H1 (cell line): Measurements from ENCODE around the gene TTC23. TPM values are rescaled to one million over a fixed set of nuclear protein-coding genes. Genes with fewer than 3 reads are reported as not detected.

Experiments
- CTCF ChIA-PET: fragments of 300-600 bp; sonication (Branson Sonifier 250); formaldehyde crosslinking; loops from one replicate; lab custom pipeline; 2021; ENCODE audit not compliant: partially characterized antibody; lab: Charles Lee
- POLR2A ChIA-PET: fragments of 300-600 bp; sonication (Branson Sonifier 250); formaldehyde crosslinking; loops from one replicate; lab custom pipeline; 2021; ENCODE audit warnings: inconsistent platforms; ENCODE audit not compliant: partially characterized antibody; lab: Charles Lee
- DNase-seq, 2 experiments: peaks; one replicate each; pipeline versions ENCODE4 v3.0.0 to v3.0.0-alpha.2; 2010 to 2022; ENCODE audit warnings: low spot score in 2 of 2, low read depth in 1 of 2, mixed read lengths in 1 of 2
- FAIRE-seq: peaks from 2 replicates; lab custom pipeline; 2011; peaks lifted over from hg19 to GRCh38; lab: Jason Lieb, UNC
- H2AFZ ChIP-seq: 2 replicates; pipeline ENCODE4 v1.8.1; 2012; ENCODE audit warnings: low read length, inconsistent platforms
- H2AK5ac ChIP-seq: 2 replicates; pipeline ENCODE4 v1.6.1; 2013; ENCODE audit warnings: low read depth, low read length
- H2BK120ac ChIP-seq: replicated peaks from 2 replicates; pipeline ENCODE3; 2013; ENCODE audit warnings: low read depth, low read length, inconsistent platforms
- H2BK12ac ChIP-seq: 2 replicates; pipeline ENCODE4 v1.6.1; 2013; ENCODE audit warnings: low read depth, low read length
- H2BK15ac ChIP-seq: 2 replicates; pipeline ENCODE4 v1.6.1; 2013; ENCODE audit warnings: low read length
- H2BK20ac ChIP-seq: 2 replicates; pipeline ENCODE4 v1.6.1; 2013; ENCODE audit warnings: low read length
- H2BK5ac ChIP-seq: 2 replicates; pipeline ENCODE4 v1.6.1; 2013; ENCODE audit warnings: low read depth, low read length
- H3K14ac ChIP-seq: 2 replicates; pipeline ENCODE4 v1.6.1; 2013; ENCODE audit warnings: inconsistent platforms; ENCODE audit not compliant: insufficient read length
- H3K18ac ChIP-seq: 2 replicates; pipeline ENCODE4 v1.6.1; 2013; ENCODE audit warnings: low read length; ENCODE audit errors: extremely low read depth
- H3K23ac ChIP-seq: 2 replicates; pipeline ENCODE4 v1.6.1; 2013; ENCODE audit warnings: inconsistent platforms; ENCODE audit not compliant: insufficient read length
- H3K23me2 ChIP-seq: 2 replicates; pipeline ENCODE4 v1.6.1; 2013; ENCODE audit warnings: low read depth, low read length
- H3K27ac ChIP-seq: 2 replicates; pipeline ENCODE4 v1.6.1; 2011; ENCODE audit warnings: low read depth, low read length, inconsistent platforms
- H3K27me3 ChIP-seq, 4 experiments: replicated peaks in 1 of 4; 1 replicate in 1 of 4; 2 replicates in 3 of 4; pipeline versions ENCODE4 v1.6.1 to v1.8.1; 2011 to 2013; ENCODE audit warnings: low read length in 3 of 4, mild to moderate bottlenecking in 3 of 4, inconsistent platforms in 2 of 4, mixed read lengths in 2 of 4, moderate library complexity in 1 of 4; ENCODE audit not compliant: control insufficient read depth in 3 of 4, insufficient read depth in 3 of 4; ENCODE audit errors: extremely low read depth in 1 of 4
- H3K36me3 ChIP-seq, 4 experiments: 2 replicates each; pipeline versions ENCODE4 v1.6.1 to v1.8.1; 2011 to 2013; ENCODE audit warnings: mild to moderate bottlenecking in 4 of 4, low read length in 3 of 4, moderate library complexity in 2 of 4, control low read depth in 1 of 4, inconsistent platforms in 1 of 4; ENCODE audit not compliant: insufficient read depth in 4 of 4, control insufficient read depth in 2 of 4
- H3K4ac ChIP-seq: replicated peaks from 2 replicates; pipeline ENCODE3; 2013; ENCODE audit warnings: low read length, low read depth, mixed read lengths, inconsistent platforms; ENCODE audit not compliant: insufficient read length
- H3K4me1 ChIP-seq, 4 experiments: replicated peaks in 1 of 4; 1 replicate in 1 of 4; 2 replicates in 3 of 4; pipeline versions ENCODE4 v1.6.1 to v1.8.1; 2011 to 2013; ENCODE audit warnings: low read length in 3 of 4, inconsistent platforms in 2 of 4, mixed read lengths in 1 of 4; ENCODE audit not compliant: insufficient read depth in 4 of 4, control insufficient read depth in 3 of 4
- H3K4me2 ChIP-seq, 2 experiments: 2 replicates each; pipeline versions ENCODE4 v1.6.1 to v1.8.1; 2011 to 2013; ENCODE audit warnings: low read depth in 2 of 2, low read length in 2 of 2, control low read depth in 1 of 2, inconsistent platforms in 1 of 2, mild to moderate bottlenecking in 1 of 2; ENCODE audit not compliant: insufficient read depth in 1 of 2
- H3K4me3 ChIP-seq, 4 experiments: fragments of 200-600, 300-600 bp in 1 of 4; sonication (generic), shearing (Covaris generic), sonication (Bioruptor Twin) in 1 of 4; 2 replicates each; pipeline versions ENCODE4 v1.5.1 to v1.8.1; 2011 to 2016; ENCODE audit warnings: low read length in 4 of 4, low read depth in 3 of 4, control low read depth in 2 of 4, inconsistent platforms in 2 of 4, mild to moderate bottlenecking in 2 of 4, mixed read lengths in 1 of 4, moderate library complexity in 1 of 4; ENCODE audit not compliant: insufficient read depth in 2 of 4; ENCODE audit errors: extremely low read depth in 1 of 4
- H3K56ac ChIP-seq: replicated peaks from 2 replicates; pipeline ENCODE3; 2013; ENCODE audit warnings: low read depth, mild to moderate bottlenecking, mixed read lengths, low read length, inconsistent platforms; ENCODE audit not compliant: insufficient read length
- H3K79me1 ChIP-seq: 2 replicates; pipeline ENCODE4 v1.6.1; 2013; ENCODE audit warnings: low read depth, low read length, control low read depth
- H3K79me2 ChIP-seq, 2 experiments: 2 replicates each; pipeline versions ENCODE4 v1.6.1 to v1.8.1; 2012 to 2013; ENCODE audit warnings: low read length in 2 of 2, mild to moderate bottlenecking in 2 of 2, inconsistent platforms in 1 of 2; ENCODE audit not compliant: insufficient read depth in 2 of 2, control insufficient read depth in 1 of 2
- H3K9ac ChIP-seq, 4 experiments: replicated peaks in 1 of 4; 1 replicate in 1 of 4; 2 replicates in 3 of 4; pipeline versions ENCODE4 v1.6.1 to v1.8.1; 2011 to 2013; ENCODE audit warnings: low read depth in 3 of 4, low read length in 3 of 4, control low read depth in 2 of 4, mild to moderate bottlenecking in 2 of 4, moderate library complexity in 2 of 4, inconsistent platforms in 1 of 4; ENCODE audit errors: extremely low read depth in 1 of 4
- H3K9me3 ChIP-seq, 2 experiments: 2 replicates each; pipeline versions ENCODE4 v1.6.1 to v1.8.1; 2012 to 2013; ENCODE audit warnings: mild to moderate bottlenecking in 2 of 2, moderate library complexity in 2 of 2, control low read depth in 1 of 2, inconsistent platforms in 1 of 2, low read depth in 1 of 2, low read length in 1 of 2, mixed read lengths in 1 of 2; ENCODE audit not compliant: insufficient read depth in 2 of 2
- H4K20me1 ChIP-seq, 2 experiments: replicated peaks in 1 of 2; 2 replicates each; pipeline versions ENCODE3 to v1.8.1; 2011 to 2013; ENCODE audit warnings: inconsistent platforms in 2 of 2, low read length in 2 of 2, mild to moderate bottlenecking in 1 of 2; ENCODE audit not compliant: insufficient read depth in 2 of 2, control insufficient read depth in 1 of 2
- H4K5ac ChIP-seq: 2 replicates; pipeline ENCODE4 v1.6.1; 2013; ENCODE audit warnings: low read length, low read depth, mixed read lengths, inconsistent platforms; ENCODE audit not compliant: insufficient read length
- H4K8ac ChIP-seq: 2 replicates; pipeline ENCODE4 v1.8.0; 2013; ENCODE audit warnings: mild to moderate bottlenecking, moderate library complexity, low read length, inconsistent platforms; ENCODE audit not compliant: insufficient read depth; ENCODE audit errors: extremely low read depth
- H4K91ac ChIP-seq: replicated peaks from 2 replicates; pipeline ENCODE3; 2013; ENCODE audit warnings: low read length, mixed read lengths, inconsistent platforms; ENCODE audit not compliant: insufficient read length
- KDM1A ChIP-seq: fragments of 200-600, 300-600 bp; sonication (generic); IDR thresholded peaks from 2 replicates; pipeline ENCODE4 v1.7.1; 2016; ENCODE audit warnings: mild to moderate bottlenecking, low read length, borderline replicate concordance
- RAD21 ChIP-seq, 2 experiments: IDR thresholded peaks in 1 of 2; conservative IDR thresholded peaks in 1 of 2; 2 replicates each; pipeline ENCODE4 v1.6.1; 2011; ENCODE audit warnings: low read depth in 2 of 2, low read length in 2 of 2, improper control_type of control experiment in 1 of 2, inconsistent platforms in 1 of 2, mild to moderate bottlenecking in 1 of 2, moderate library complexity in 1 of 2
- ZNF274 ChIP-seq: IDR thresholded peaks from 2 replicates; pipeline ENCODE4 v1.7.0; 2012; ENCODE audit warnings: low read length, borderline replicate concordance; ENCODE audit errors: extremely low read depth
- WGBS, 2 experiments: shearing (Covaris generic) in 1 of 2; methylation state at CpG; one replicate each; pipeline versions ENCODE4 v1.1.6 to v1.1.7; 2013 to 2015; ENCODE audit warnings: low lambda C conversion rate in 2 of 2, mixed read lengths in 2 of 2, inconsistent platforms in 1 of 2, low coverage in 1 of 2, missing lambda C conversion rate in 1 of 2; ENCODE audit not compliant: insufficient replicate concordance in 2 of 2, insufficient coverage in 1 of 2, insufficient read length in 1 of 2; ENCODE audit errors: extremely low coverage in 1 of 2, missing lambda C conversion rate in 1 of 2; 5-methylcytosine and 5-hydroxymethylcytosine counted together
- polyA plus RNA-seq, 7 experiments: library from polyadenylated mRNA; depleted of rRNA in 3 of 7; stranded (reverse) in 5 of 7; unstranded in 2 of 7; fragments of >200 nt in 5 of 7; fragments of 200-250 nt in 2 of 7; gene quantifications; 1 replicate in 5 of 7; 2 replicates in 1 of 7; 4 replicates in 1 of 7; pipeline versions ENCODE4 v1.2.1 to v1.2.3, GENCODE V29; 2011 to 2013; ENCODE audit warnings: missing spikeins in 2 of 7, mixed read lengths in 2 of 7
- total RNA-seq: library from RNA; stranded (reverse); fragmentation: NEBNext Ultra II Directional; extraction: Animal tissue kit (Norgen Biotek cat#: 25700); gene quantifications from 2 replicates; pipeline ENCODE4 v1.2.1, GENCODE V29; 2021
- TF ChIP-seq, protein P1 (sequence below), 3 experiments: IDR thresholded peaks; 1 replicate in 2 of 3; 2 replicates in 1 of 3; pipeline versions ENCODE4 v1.5.1 to v1.6.1; 2011; ENCODE audit warnings: low read length in 3 of 3, mild to moderate bottlenecking in 3 of 3, inconsistent platforms in 2 of 3, low read depth in 1 of 3, moderate library complexity in 1 of 3; ENCODE audit not compliant: insufficient read depth in 1 of 3; ENCODE audit errors: control extremely low read depth in 1 of 3

TTC23 gene
- total and polyA plus RNA-seq, 2 of the 8 experiments (the other 6 are each of a cell fraction or from before 2014, with no cell fraction given) = 4.8 to 23.0 TPM

DNA sequence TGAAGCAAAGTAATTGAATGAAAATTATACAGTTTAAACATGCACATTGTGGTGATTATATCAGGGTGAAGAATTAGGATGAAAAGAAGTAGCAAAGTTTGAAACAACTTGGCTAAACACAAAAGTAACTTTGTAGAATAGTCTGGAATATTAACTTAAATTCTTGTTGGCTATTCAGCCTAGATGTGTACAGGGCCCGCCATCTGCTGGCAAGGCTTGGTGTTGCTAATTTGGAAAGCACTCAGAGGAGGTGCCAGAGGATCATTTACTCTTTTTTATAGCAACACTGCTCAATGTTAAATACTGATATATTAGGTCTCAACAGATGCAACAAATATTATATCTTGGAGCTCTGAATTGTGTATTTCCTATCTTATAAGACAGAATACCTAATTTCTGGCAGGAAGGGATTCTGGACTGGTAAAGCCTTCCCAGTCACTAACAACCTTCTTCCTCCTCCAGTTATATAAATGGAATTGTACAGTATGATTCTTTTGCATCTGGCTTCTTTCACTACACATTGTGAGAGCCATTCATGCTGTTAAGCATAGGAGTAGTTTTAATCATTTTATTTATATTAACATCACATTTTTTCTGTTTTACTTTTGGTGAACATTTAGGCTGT is 36.1 kb downstream of the TTC23 start:
- Histone ChIP-seq H3K23me2 (no peaks in the 10 kb centered on the region), H3K79me1 (no peaks in the 10 kb centered on the region), H4K5ac (no peak overlapping the region), H2BK15ac (no peak overlapping the region), H2BK5ac (no peak overlapping the region), H3K14ac (no peak overlapping the region), H3K4me2 (no peak overlapping the region), H3K27ac (no peak overlapping the region), H3K27me3 (no peaks in the 10 kb centered on the region), H3K18ac (no peak overlapping the region), H2BK20ac (no peak overlapping the region), H2BK120ac (no peak overlapping the region), H3K9ac (no peak overlapping the region), H4K91ac (no peak overlapping the region), H2AFZ (no peak overlapping the region), H3K4me3 (no peak overlapping the region), H3K4me1 (no peaks in the 10 kb centered on the region), H4K8ac (no peak overlapping the region), H2AK5ac (no peak overlapping the region), H3K56ac (no peak overlapping the region), H3K36me3 (peaks cover 0 to 8% (median 4%) of the 10 kb centered on the region in 4 experiments; a peak in 5 of 8 replicates), H2BK12ac (no peak overlapping the region), H4K20me1 (peaks cover 0 to 2% of the 10 kb centered on the region in 2 experiments), H3K79me2 (no peaks in the 10 kb centered on the region), H3K9me3 (no peaks in the 10 kb centered on the region), H3K4ac (no peak overlapping the region), H3K23ac (no peak overlapping the region)
- FAIRE-seq = peak; percentile 19
- 7% methylated on average over 1 of the region's 1 CpG; no CpG with 5 or more reads in 1 of the 2 experiments for WGBS, 2 experiments
- ChIA-PET POLR2A (no interaction called here), CTCF (interaction anchor here (0.6 to 10.4 kb wide), 34 partner anchors 9 to 1748 kb away, joined by 3 to 114 read pairs (median 4); partner anchors contain the start of gene SYNM)
- TF ChIP-seq KDM1A = no peak
- no peak for TF ChIP-seq ZNF274
- TF ChIP-seq, protein P1, sequence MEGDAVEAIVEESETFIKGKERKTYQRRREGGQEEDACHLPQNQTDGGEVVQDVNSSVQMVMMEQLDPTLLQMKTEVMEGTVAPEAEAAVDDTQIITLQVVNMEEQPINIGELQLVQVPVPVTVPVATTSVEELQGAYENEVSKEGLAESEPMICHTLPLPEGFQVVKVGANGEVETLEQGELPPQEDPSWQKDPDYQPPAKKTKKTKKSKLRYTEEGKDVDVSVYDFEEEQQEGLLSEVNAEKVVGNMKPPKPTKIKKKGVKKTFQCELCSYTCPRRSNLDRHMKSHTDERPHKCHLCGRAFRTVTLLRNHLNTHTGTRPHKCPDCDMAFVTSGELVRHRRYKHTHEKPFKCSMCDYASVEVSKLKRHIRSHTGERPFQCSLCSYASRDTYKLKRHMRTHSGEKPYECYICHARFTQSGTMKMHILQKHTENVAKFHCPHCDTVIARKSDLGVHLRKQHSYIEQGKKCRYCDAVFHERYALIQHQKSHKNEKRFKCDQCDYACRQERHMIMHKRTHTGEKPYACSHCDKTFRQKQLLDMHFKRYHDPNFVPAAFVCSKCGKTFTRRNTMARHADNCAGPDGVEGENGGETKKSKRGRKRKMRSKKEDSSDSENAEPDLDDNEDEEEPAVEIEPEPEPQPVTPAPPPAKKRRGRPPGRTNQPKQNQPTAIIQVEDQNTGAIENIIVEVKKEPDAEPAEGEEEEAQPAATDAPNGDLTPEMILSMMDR (IDR thresholded peaks at IDR 0.05; ENCODE audit: control extremely low read depth in 1 of 3, insufficient read depth in 1 of 3, low read depth in 1 of 3, low read length in 3 of 3) = peak; percentile 46 to 81 (median 72)
- TF ChIP-seq RAD21 (IDR thresholded peaks at IDR 0.05 in 1 of 2, conservative IDR thresholded peaks at IDR 0.05 in 1 of 2; ENCODE audit: low read depth in 2 of 2, low read length in 2 of 2) = peak; percentile 90 to 91
- peak; percentile 19 to 79 for DNase-seq
